NCI-H748 treated with DMSO at 0.1 percent for 48 hours (cell line): ENCODE results near the gene TSPAN14.
"Not testable (repeated sequence)": the region's sequence is repeated elsewhere in the genome, so short reads cannot be mapped to it uniquely, and the experiment has no call there.

Experiments
- DNase-seq: peaks from one replicate; lab custom pipeline; 2025; lab: John Stamatoyannopoulos, UW

TSPAN14 gene

GRCh38 chr10:80471001-80471400, 16.9 kb downstream of the TSPAN14 start:
- DNase-seq = no peak

GRCh38 chr10:80471715-80472233, 17.7 kb downstream of the TSPAN14 start:
- no peak for DNase-seq

GRCh38 chr10:80472234-80473095, 18.4 kb downstream of the TSPAN14 start:
- no peak for DNase-seq

GRCh38 chr10:80473096-80473657, 19.1 kb downstream of the TSPAN14 start:
- DNase-seq = no peak

GRCh38 chr10:80473692-80474596, 19.8 kb downstream of the TSPAN14 start:
- no peak for DNase-seq

- no peak for DNase-seq
These were observed 20.4 kb downstream of the TSPAN14 start for GRCh38 chr10:80474597-80474910.

GRCh38 chr10:80474941-80475340, 20.8 kb downstream of the TSPAN14 start:
- no peak for DNase-seq

- DNase-seq = not testable (repeated sequence)
These were observed 21.5 kb downstream of the TSPAN14 start for GRCh38 chr10:80475641-80476040.

- DNase-seq = no peak
These were observed 22.6 kb downstream of the TSPAN14 start for GRCh38 chr10:80476685-80477084.

GRCh38 chr10:80477813-80478212, 23.7 kb downstream of the TSPAN14 start:
- no peak for DNase-seq

GRCh38 chr10:80480373-80480772, 26.3 kb downstream of the TSPAN14 start:
- not testable (repeated sequence) for DNase-seq

- no peak for DNase-seq
These were observed 26.7 kb downstream of the TSPAN14 start for GRCh38 chr10:80480852-80481251.

- DNase-seq = no peak
These were observed 30.1 kb downstream of the TSPAN14 start for GRCh38 chr10:80484243-80484642.

GRCh38 chr10:80484676-80485075, 30.6 kb downstream of the TSPAN14 start:
- no peak for DNase-seq

GRCh38 chr10:80485076-80485945, 31.2 kb downstream of the TSPAN14 start:
- no peak for DNase-seq

- DNase-seq = no peak
These were observed 32.0 kb downstream of the TSPAN14 start for GRCh38 chr10:80485946-80486764.

- DNase-seq = no peak
These were observed 32.8 kb downstream of the TSPAN14 start for GRCh38 chr10:80486785-80487420.

GRCh38 chr10:80487421-80487785, 33.3 kb downstream of the TSPAN14 start:
- DNase-seq = no peak

GRCh38 chr10:80487791-80488538, 33.9 kb downstream of the TSPAN14 start:
- no peak for DNase-seq
